NOMO-1 (cell line): Measurements from ENCODE around the gene ZYG11B.
"Not testable (repeated sequence)": the region's sequence is repeated elsewhere in the genome, so short reads cannot be mapped to it uniquely, and the experiment has no call there.

Experiments used
- DNase-seq, 2 experiments: peaks; one replicate each; lab custom pipeline; 2025; ENCODE audit not compliant: unreplicated experiment in 2 of 2; lab: John Stamatoyannopoulos, UW

ZYG11B gene

DNA sequence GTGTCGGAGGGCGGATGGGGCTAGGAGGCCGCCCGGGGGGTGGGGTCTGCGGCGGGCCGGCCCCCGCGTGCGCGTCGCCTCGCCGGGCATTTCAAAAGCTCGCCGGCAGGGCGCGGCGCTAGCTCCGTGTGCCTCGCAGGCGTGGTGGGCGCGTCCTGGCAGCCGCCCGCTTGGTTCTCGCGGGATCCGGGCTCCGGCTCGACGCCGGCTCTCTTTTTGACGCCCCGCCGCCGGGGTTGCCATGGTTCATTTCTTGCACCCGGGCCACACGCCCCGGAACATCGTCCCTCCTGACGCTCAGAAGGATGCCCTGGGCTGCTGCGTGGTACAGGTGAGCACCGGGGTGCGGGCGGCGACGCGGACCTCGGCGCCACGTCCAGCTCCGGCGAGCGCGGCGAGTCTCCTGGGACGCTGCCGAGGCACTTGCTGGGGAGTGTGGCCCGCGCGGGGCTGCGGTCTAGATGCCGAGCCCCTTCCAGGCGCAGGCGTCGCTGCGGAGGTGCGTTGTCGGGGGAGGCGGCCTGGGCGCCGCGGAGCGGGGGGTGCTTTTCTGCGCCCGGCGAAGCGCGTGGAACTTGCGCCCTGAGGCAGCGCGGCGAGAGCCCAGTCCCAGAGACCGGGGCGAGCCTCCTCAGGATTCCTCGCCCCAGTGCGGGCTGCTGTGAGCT lies 116.5 kb downstream of the ZYG11B start, which contains the start of gene ZYG11A:
Gene ZYG11A, plus strand, starts transcription at position 118 of the 668 bp plus-strand sequence. Its CDS starts 124 bp downstream, at position 242.
- peak; percentile 53 to 75 for DNase-seq

DNA sequence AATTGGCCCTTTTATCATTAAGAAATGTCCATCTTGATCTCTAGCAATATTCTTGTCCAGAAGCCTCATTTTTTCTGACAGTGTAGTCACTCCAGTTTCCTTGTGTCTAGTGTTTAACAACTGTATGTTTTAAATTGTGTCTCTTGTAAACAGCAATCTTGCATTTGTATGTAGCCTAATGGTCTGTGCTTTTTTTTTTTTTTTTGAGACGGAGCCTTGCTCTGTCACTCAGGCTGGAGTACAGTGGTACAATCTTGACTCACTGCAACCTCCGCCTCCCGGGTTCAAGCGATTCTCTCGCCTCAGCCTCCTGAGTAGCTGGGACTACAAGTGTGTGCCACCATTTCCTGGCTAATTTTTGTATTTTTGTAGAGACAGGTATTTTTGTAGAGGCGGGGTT lies 118.9 kb downstream of the ZYG11B start:
- not testable (repeated sequence) for DNase-seq

DNA sequence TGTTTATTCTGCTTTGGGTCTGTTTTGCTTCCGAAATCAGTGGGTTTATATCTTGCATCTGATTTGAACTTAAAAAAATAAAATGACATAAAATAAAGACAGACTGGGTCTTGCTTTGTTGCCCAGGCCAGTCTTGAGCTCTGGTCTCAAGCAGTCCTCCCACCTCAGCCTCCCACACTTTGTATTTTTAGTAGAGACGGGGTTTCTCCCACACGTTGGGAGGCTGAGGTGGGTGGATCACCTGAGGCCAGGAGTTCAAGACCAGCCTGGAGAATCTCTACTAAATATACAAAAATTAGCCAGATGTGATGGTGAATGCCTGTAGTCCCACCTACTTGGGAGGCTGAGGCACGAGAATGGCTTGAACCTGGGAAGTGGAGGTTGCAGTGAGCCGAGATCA lies 122.2 kb downstream of the ZYG11B start:
- no peak for DNase-seq

DNA sequence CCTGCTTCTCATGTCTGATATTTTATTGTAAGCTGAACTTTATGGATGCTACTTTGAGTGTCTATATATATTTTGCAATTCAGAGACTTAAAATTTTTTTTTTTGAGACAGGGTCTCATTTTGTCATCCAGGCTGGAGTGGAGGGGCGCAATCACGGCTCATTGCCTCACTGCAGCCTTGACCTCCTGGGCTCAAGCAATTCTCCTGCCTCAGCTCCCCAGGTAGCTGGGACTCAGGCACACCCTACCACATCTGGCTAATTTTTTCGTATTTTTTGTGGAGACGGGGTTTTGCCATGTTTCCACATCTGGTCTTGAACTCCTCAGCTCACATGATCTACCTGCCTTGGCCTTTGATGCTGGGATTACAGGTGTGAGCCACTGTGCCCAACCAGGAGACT lies 124.7 kb downstream of the ZYG11B start:
- no peak for DNase-seq

DNA sequence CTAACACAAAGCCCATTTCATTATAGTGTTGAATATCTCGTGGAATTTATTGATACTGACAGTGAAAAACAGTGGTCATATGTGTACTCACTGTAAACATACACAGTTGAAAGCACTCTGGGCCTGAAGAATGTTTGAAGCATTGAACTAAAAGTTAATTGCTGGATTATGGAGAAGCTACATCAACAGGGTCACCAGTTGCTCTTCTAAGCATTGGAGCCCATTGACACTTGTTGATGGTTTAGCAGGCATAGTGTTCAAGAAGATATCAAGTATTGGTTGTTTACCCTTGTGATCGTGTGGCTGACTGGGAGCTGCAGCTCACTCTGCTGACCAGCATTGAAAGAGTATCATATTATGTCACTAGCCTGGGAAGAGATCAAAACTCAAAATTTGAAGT lies 126.6 kb downstream of the ZYG11B start:
- no peak for DNase-seq

DNA sequence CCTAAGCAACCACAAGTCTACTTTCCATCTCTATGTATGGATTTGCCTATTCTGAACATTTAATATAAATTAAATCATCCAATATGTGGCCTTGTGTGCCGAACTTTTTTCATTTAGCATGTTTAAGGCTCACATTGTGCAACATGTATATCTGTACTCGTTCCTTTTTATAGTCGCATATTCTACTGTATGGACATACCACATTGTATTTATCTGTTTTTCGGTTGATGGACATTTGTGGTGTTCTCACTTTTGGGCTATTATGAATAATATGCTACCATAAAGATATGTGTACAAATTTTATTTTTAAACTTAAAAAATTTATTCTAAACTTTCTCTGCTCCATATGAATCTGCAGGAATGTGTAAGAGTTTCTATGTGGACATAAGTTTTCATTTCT lies 129.3 kb downstream of the ZYG11B start:
- DNase-seq, result no peak

DNA sequence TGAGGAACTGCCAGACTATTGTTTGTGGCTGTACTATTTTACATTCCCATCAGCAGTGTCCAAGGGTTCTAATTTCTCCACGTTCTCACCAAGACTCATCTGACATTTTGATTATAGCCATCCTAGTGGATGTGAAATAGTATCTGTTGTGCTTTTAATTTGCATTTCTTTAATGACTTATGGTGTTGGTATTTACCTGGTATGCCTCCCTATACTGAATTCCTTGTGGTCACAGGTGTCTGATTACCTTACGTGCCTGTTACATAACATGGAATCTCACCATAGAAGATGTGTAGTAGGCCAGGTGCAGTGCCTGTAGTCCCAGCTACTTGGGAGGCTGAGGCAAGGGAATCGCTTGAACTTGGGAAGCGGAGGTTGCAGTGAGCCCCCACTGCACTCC lies 129.8 kb downstream of the ZYG11B start:
- DNase-seq, result no peak

DNA sequence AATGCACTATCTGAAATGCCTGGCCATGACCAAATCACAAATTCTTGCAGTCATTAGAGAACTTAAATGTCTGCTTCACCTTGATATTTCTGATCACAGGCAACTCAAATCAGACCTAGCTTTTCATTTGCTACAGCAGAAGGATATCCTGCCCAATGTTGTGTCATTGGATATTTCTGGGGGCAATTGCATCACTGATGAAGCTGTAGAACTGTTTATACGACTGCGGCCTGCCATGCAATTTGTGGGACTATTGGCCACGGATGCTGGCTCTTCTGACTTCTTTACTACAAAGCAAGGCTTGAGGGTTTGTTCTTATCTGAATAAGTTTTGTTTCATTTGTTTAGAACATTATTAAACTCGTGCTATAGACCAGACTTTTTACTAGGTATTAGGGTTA lies 131.2 kb downstream of the ZYG11B start:
- no peak for DNase-seq

DNA sequence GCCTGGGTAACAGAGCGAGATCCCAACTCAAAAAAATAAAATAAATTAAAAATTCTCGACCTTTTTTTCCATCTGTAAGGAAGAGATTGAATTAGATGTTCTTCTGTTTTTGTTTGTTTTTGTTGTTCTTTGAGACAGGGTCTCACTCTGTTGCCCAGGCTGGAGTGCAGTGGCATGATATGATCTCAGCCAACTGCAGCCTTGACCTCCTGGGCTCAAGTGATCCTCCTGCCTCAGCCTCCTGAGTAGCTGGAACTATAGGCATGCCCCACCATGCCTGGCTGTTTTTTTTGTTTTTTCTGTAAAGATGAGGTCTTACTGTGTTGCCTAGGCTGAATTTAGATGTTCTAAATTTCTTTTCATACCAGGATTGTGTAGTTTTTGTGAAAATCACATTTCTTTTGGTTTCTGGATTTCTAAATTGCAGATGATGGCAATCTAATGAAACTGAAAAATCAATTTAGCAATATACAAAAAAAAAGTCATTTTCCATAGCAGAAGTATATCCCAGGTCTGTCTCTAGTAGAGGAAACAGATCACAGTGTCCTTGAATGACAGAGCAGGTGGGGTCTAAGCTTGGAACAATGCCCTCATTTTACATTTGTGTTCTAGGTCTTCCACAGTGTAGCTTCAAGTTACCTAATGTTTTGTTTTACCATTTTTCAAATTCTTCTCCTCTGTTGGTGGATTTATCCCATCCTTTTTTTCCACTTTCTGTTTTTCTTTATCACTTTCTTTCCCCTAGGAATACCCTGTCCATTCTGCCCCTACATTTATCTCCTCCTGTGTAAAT lies 136.6 kb downstream of the ZYG11B start:
- no peak for DNase-seq

DNA sequence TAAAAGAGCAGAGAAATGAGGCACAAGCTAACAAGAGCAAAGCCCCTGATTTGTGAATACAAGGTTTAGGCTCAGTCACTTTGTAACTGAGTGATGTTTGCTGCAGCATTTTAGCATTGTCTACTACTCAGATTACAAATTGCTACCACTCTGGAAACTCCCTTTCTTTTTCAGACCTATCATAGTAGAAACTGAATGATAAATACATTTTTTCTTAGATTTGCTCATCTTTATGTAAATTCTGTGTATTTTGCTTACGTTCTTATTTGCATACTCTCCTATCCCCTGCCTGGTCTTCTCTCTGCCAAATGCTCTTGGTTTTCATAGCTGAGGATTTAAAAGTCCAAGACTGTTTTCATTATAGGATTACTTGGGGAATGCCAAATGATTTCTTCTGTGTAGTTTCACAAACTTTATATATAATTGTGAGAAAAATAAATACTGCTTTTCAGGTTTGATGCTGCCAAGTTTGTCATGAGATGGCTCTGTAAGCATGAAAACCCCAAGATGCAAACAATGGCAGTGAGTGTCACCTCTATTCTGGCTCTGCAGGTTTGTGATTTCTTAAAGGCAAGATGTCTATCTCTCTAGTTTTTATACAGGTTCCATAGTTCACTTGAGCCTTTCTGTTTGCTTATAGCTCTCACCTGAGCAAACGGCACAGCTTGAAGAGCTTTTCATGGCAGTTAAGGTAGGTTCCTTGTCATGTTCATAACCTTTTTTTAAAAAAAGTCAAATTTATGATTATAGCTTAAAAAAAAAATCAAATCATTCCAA lies 141.0 kb downstream of the ZYG11B start:
- DNase-seq, result no peak

DNA sequence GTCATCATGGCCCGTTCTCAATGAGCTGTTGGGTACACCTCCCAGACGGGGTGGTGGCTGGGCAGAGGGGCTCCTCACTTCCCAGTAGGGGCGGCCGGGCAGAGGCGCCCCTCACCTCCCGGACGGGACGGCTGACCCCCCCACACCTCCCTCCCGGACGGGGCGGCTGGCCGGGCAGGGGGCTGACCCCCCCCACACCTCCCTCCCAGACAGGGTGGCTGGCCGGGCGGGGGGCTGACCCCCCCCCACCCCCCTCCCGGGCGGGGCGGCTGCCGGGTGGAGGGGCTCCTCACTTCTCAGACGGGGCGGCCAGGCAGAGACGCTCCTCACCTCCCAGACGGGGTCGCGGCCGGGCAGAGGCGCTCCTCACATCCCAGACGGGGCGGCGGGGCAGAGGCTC lies 143.5 kb downstream of the ZYG11B start:
- DNase-seq, result not testable (repeated sequence)

DNA sequence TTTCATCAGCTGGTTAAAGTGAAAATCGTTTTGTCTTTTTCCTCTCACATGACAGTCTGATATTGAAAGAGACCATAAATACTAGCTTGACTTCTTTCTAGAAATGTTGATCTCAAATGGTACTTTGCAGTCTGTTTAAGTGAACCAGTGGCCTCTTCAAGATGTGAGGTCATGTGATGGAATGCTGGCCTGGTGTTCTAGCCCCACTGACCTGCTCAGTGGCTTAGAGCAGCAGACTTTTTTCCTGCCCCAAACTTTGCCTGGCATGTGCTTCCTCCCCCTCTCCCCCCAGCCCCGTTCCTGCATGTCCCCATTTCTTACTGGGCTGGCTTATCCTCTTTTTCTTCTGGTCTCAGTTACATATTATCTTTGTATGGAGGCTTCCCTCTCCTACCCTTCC lies 150.6 kb downstream of the ZYG11B start:
- no peak for DNase-seq
